Measurements from ENCODE around the gene SLC38A1.

- TF ChIP-seq CSDC2 (CRISPR knock-in tag; IDR thresholded peaks at IDR 0.05) (no peak), GLIS3 (CRISPR knock-in tag; IDR thresholded peaks at IDR 0.05) (no peak), OSR1 (CRISPR knock-in tag; IDR thresholded peaks at IDR 0.05) (no peak), RARB (CRISPR knock-in tag; IDR thresholded peaks at IDR 0.05) (no peak)
Measured at GRCh38 chr12:46208370-46208769, 60.5 kb downstream of the SLC38A1 start.
